Measurements from ENCODE around the gene BIRC7. TPM values are rescaled to one million over a fixed set of nuclear protein-coding genes. Genes with fewer than 3 reads are reported as not detected.

Gene BIRC7
- total and polyA plus RNA-seq, 2 of the 4 experiments (the other 2 are of a cell fraction), result not detected

DNA sequence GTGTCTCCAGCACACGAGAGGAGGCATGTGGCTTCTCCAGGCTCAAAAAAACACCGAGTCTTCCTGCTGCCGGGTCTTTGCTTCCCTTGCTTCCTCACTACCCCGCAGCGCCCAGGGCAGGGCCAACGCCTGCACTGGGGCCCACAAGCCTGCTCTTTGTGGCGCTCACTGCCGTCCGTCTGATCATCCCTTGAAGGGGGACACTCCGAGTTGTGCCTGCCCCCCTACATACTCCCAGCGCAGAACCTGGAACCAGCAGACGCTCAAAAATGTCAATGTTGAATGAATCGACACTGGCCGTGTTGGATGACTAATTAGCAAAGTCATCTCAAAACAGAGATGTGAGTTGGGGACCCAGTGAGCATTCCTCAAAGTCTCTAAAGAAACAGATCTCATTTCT lies 28.8 kb downstream of the BIRC7 start:
- no TSS peak for BruUV-seq (replicated peaks)
- H3K79me1 ChIP-seq (ENCODE audit: low read depth in 1 of 2, low read length in 2 of 2), result no peaks in the 10 kb centered on the region
- H3K4me3 ChIP-seq (ENCODE audit: insufficient read depth, low read depth, low read length), result no peak overlapping the region
- ATAC-seq (ENCODE audit: low read depth) (no peak), DNase-seq (no peak)
- H3K27me3 ChIP-seq (ENCODE audit: control insufficient read depth, insufficient read depth, low read length), result peaks cover 60% of the 10 kb centered on the region
- no peak overlapping the region for H3K18ac ChIP-seq (ENCODE audit: low read depth, low read length)
- ChIA-PET POLR2A (ENCODE audit: unreplicated experiment) (no interaction called here), CTCF (no interaction called here)
- H2BK120ac ChIP-seq (ENCODE audit: low read depth, low read length), result no peak overlapping the region
- no peaks in the 10 kb centered on the region for H3K9me1 ChIP-seq (ENCODE audit: insufficient read depth, low read length)
- H2AK5ac ChIP-seq (ENCODE audit: low read depth, low read length), result no peak overlapping the region
- no peak overlapping the region for H3K23ac ChIP-seq (ENCODE audit: low read depth, low read length)
- H4K5ac ChIP-seq (ENCODE audit: low read depth, low read length), result no peak overlapping the region
- in situ Hi-C loops (cut with MboI; ENCODE audit: low sequenced_read_pairs) (no loop called here), dilution Hi-C loops (cut with HindIII; ENCODE audit: low sequenced_read_pairs, unreplicated experiment) (no loop called here), intact Hi-C loops (cut with micrococcal nuclease) (no loop called here)
- H4K91ac ChIP-seq (ENCODE audit: insufficient read depth, low read depth, low read length), result no peak overlapping the region
- no peak overlapping the region for H3K4ac ChIP-seq (ENCODE audit: low read depth, low read length)
- H2AK9ac ChIP-seq (replicated peaks; ENCODE audit: low read depth, low read length, poor library complexity), result no peak overlapping the region
- WGBS, 2 experiments (ENCODE audit: extremely low coverage in 2 of 2, insufficient read length in 1 of 2), result 16% methylated on average over 6 of the region's 14 CpGs; no CpG with 5 or more reads in 1 of the 2 experiments
- H2BK15ac ChIP-seq (ENCODE audit: low read depth, low read length), result no peak overlapping the region
- H3K9me3 ChIP-seq (ENCODE audit: control insufficient read depth, insufficient read depth, low read length), result no peaks in the 10 kb centered on the region
- no peak for TF ChIP-seq FOS (IDR thresholded peaks at IDR 0.05; ENCODE audit: low read depth, low read length)
- no peak overlapping the region for H3K14ac ChIP-seq (replicated peaks; ENCODE audit: low read depth, low read length)
- H3K4me2 ChIP-seq (ENCODE audit: low read depth, low read length), result no peak overlapping the region
- H2AFZ ChIP-seq (replicated peaks; ENCODE audit: low read length, poor library complexity), result no peak overlapping the region
- no peak overlapping the region for H3K56ac ChIP-seq (ENCODE audit: extremely low read depth, insufficient read depth, low read length)
- no peaks in the 10 kb centered on the region for H3K36me3 ChIP-seq (ENCODE audit: control insufficient read depth, insufficient read depth, low read length)
- H4K8ac ChIP-seq (ENCODE audit: low read depth in 2 of 2, low read length in 2 of 2), result no peak overlapping the region
- no peak overlapping the region for H3K9ac ChIP-seq (ENCODE audit: low read depth, low read length)
- no peak overlapping the region for H2BK5ac ChIP-seq (ENCODE audit: low read depth, low read length, poor library complexity, severe bottlenecking)
- H2BK20ac ChIP-seq (ENCODE audit: low read depth, low read length), result no peak overlapping the region
- H3K4me1 ChIP-seq (ENCODE audit: control insufficient read depth, insufficient read depth, low read length), result no peaks in the 10 kb centered on the region; the same call in 1 of the 2 replicates
- H4K20me1 ChIP-seq (ENCODE audit: insufficient read depth, low read length), result no peaks in the 10 kb centered on the region; the same call in 1 of the 2 replicates
- H3K27ac ChIP-seq (ENCODE audit: insufficient read depth, low read length), result no peak overlapping the region

Data from IMR-90 (cell line).